HuH-7.5 (cell line): Measurements from ENCODE around the gene SP100.
"Not testable (repeated sequence)": the region's sequence is repeated elsewhere in the genome, so short reads cannot be mapped to it uniquely, and the experiment has no call there.

Source experiments
- DNase-seq: peaks from one replicate; pipeline ENCODE4 v3.0.0; 2011; ENCODE audit warnings: low spot score

The SP100 gene

DNA sequence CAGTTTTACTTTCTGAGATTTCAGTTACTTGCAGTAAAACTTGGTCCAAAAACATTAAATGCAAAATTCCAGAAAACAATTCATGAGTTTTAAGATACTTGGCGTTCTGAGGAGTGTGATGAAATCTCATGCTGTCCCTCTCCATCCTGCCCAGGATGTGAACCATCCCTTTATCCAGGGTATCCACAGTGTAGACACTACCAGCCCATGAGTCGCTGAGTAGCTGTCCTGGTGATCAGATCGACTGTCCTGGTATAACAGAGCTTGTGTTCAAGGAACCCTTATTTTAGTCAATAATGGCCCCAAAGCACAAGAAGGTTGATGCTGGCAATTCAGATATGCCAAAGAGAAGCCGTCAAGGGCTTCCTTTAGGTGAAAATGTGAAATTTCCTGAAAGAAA is 3.2 kb downstream of the SP100 start:
- no peak for DNase-seq

DNA sequence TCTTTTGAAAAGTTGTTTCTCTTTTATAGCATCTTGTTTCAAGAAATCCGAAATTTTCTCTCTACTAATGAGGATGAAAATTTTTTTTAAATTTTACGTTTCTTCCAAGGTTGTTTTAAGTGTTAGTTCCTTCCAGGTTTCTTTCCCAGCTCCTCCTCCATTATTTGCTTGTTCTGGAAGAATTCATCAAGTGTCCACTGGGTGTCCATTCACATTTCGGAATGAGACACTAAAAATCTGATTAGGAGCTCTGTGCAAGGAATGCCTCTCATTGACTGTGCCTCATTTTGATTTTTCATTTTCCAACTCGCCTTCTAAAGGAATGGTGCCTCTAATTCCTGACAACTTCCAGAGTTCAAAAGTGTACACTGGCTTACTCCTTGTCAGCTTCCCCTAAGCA is 6.1 kb downstream of the SP100 start:
- no peak for DNase-seq

DNA sequence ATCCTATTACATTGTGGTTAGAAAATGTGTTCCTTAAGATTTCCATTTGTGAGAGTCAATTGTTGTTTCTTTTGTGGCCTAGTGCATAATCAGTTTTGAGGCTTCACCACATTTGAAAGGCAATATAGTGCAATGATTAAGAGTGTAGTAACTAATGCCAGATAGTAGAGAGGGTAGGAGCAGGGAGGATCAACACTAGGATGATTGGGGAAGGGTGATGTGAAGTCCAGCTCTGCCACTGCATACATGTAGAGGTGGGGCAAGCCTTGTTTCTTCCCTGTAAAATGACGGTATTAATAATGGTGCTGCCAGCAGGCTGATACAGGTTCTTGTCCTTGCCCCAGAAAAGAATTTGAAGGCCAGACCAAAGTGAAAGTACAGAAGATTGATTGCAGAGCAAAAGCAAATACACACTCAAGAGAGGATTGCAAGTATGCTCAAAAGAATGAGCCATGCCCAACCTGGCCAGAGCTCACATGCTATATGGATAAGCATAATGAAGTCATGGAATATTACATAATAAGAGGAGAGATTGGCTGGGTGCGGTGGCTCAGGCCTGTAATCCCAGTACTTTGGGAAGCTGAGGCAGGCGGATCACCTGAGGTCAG is 8.0 kb downstream of the SP100 start:
- DNase-seq = no peak

DNA sequence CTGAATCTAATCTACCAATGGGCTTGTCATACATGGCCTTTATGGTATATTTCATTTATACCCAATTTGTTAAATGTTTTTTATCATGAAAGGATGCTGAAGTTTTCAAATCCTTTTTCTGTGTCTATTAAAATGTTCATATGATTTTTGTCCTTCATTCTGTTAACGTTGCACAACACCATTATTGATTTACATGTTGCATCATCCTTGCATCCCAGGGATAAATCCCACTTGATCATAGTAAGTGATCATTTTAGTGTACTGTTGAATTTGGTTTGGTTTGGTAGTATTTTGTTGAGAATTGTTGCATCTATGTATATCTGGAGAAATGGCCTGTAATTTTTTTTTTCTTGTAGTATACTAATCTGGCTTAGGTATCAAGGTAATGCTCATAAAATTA is 9.4 kb downstream of the SP100 start:
- no peak for DNase-seq

DNA sequence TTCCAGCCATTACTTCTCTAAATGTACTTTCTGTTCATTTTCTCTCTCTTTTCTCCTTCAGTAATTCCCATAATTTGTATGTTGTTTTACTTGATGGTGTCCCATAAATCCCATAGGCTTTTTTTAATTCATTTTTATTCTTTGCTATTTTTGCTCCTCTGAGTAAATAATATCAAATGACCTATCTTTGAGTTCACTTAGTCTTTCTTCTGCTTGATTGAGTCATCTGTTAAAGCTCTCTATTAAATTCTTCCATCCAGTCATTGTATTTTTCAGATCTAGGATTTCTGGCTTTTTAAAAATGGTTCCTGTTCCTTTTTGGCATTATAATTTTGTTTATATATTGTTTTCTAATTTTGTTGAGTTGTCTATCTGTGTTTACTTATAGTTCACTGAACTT is 13.5 kb downstream of the SP100 start:
- no peak for DNase-seq

DNA sequence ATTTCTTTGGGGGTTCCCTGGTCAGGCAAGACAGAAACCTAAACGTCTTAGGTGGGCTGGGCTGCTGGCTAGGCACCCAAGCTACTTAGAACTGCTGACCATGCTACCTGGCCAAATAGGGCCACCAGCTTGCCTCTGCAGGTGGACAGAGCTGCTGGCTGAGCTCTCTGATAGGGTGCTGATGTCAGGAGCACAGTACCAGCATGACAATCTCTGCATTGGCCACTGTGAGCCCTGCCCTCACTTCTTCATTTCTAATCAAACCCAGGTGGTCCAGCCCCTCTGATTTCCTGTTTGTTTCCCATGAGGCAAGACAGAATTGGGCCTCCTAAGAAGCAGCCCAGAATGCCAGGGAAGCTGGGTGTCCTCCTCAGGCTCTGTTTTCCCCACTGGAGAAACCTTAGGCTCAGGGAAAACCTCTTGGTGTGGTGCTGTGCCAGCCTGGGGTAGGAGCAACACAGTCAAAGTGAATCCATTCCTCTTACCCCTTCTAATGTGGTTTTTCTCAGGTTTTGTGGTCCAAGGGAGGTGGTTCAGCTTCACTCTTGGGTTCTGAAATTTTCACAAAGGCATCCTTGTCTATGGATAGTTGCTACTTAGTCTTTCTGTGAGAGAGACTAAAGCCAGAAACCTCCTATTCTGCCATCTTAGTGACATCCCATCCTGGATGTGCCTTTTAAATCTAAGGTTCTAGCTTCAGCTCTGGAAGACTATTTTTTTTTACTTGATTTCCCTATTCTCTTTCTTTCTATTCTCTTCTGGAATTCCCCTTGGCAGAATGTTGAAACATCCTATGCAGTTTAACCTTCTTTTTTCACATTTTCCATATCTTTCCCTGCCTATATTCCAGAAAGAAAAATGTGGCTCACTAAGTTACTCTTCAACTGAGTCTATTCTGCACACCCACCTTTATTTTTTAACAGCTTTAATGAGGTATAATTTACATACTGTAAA is 15.2 kb downstream of the SP100 start:
- no peak for DNase-seq

DNA sequence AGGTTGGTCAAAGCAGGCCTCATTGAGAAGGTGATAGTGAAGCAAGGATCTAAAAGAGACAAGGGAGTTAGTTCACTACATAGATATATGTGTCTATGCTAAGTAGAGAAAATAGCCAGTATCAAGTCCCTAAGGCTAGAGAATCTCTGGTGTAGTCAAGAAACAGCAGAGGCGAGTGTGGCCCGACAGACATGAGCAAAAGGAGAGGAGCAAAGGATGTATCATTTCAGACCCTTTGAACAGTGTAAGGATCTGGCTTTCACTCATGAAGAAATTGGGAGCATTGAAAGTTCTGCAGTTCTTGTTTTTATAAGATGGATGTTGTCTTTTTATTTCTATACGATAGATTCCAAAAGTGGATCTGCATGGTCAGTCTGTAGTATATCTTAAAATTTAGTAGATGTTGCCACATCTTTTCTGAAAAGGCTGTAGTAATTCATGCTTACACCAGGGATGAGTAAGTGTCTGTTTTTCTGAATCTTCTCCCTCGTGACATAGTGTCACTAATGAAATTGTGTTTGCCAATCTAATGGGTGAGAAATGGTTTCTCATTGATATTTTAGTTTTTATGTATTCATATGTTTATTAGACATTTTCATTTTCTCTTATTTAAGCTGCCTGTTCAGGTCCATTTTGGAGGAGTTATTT is 18.8 kb downstream of the SP100 start:
- no peak for DNase-seq

DNA sequence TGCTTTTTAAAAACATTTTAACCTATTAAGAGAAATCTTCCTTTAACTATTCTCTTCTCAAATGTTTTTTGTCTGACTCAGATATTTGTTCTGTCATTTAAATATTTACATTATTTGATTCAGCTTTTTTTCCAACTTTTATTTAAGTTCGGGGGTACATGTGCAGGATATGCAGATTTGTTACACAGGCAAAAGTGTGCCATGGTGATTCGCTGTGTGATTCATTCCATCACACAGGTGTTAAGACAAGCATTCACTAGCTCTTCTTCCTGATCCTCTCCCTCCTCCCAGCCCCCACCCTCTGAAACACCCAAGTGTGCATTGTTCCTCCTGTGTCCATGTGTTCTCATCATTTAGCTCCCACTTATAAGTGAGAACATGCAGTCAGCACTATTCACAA is 19.4 kb downstream of the SP100 start:
- no peak for DNase-seq

DNA sequence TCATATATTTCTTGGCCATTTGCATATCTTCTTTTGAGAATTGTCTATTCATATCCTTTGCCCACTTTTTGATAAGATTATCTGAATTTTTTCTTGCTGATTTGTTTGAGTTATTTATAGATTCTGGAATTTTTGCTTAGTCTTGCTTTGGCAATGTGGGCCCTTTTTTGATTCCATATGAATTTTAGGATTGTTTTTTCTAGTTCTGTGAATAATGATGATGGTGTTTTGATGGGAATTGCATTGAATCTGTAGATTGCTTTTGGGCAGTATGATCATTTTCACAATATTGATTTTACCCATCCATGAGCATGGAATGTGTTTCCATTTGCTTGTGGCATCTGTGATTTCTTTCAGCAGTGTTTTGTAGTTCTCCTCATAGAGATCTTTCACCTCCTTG is 23.1 kb downstream of the SP100 start:
- not testable (repeated sequence) for DNase-seq

DNA sequence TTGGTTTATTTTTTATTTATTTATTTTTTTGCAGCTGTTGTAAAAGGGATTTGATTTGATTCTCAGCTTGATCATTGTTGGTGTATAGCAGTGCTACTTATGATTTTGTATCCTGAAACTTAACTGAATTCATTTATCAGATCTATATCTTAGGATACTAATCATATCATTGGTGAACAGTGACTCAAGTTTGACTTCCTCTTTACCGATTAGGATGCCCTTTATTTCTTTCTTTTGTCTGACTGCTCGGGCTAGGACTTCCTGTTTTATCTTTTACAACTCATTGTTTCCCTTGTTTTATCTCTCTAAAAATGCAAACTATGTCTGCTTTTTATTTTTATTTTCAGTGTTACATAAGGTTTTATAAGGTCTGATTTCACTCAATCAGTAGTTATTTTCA is 23.6 kb downstream of the SP100 start:
- no peak for DNase-seq

DNA sequence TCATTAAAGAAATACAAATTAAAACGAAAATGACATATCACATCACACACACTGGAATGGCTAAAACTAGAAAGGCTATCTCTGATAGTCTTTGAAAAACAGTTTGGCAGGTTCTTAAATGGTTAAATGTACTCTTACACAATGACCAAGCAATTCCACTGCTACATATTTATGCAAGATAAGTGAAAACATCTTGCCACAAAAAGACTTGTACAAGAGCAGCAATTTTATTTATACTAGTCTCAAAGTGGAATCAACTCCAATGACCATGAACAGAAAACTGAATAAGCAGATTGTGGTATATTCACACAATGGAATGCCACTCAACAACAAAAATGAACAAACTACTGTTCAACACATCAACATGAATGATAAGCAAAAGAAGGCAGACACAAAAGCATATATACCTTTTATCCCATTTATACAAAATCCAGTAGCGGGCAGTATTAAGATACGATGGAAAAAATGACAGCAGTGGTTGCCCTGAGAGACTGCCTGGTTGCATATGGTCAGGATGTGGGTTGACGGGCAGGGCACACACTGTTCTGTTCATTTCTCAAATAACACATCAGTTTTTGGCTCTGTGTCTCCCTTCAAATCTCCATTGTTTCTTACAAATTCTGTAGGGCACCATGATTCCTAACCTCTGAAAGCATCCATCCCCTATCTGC is 25.4 kb downstream of the SP100 start:
- DNase-seq = no peak

DNA sequence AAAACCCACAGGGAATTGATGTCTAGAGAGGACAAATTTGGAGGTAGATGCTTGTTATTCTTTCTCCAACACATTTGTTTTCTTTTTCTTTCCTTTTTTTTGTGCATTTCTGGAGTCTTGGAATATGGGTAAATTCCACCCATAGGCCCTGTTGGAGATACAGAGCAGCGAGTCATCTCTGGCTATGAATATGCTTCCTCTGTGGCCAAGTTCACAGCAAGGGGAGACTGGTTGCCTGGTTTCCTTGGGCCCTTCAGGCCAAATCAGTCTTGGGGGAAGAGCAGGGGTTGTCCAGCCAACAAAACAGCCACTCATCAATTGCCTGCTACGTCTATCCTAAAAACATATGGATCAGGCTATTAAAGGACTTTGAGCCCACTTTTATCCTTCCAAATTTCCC is 27.5 kb downstream of the SP100 start:
- DNase-seq = no peak

DNA sequence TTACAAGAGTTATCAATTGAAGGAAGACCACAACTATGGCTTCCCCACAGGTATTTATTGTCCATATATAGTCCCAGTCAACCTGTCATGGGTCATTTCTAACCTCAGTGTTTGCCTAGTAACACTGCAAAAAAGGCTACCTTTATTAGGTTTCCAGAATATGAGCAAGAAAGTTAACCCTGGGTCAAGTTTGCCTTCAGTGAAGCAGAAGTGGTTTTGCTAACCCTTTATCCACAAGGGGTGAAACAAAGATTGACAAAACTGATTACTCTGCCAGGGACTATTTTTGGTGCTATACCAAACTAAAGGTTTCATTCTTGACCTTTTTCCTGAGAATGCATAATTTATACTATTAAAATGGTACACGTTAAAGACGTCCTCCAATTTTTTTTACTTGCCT is 28.8 kb downstream of the SP100 start:
- DNase-seq = no peak

DNA sequence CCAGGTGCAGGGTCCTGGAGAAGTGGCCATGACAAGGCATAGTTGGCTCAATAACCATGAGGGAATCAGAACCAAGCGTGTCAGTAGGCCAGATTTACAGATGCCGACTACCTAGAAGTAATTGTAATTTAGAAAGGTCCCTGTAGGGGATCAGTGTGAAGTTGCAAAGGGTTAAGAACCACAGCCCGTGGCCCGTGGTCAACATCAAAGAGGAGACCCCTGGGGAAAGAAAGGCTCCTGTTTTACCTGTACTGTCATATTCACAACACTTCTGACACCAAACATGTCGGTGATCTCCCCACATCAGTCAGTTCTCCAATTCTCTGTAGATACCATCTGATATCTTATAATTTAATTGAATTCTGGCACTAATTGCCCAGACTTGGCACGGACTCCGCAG is 31.0 kb downstream of the SP100 start:
- DNase-seq = no peak

DNA sequence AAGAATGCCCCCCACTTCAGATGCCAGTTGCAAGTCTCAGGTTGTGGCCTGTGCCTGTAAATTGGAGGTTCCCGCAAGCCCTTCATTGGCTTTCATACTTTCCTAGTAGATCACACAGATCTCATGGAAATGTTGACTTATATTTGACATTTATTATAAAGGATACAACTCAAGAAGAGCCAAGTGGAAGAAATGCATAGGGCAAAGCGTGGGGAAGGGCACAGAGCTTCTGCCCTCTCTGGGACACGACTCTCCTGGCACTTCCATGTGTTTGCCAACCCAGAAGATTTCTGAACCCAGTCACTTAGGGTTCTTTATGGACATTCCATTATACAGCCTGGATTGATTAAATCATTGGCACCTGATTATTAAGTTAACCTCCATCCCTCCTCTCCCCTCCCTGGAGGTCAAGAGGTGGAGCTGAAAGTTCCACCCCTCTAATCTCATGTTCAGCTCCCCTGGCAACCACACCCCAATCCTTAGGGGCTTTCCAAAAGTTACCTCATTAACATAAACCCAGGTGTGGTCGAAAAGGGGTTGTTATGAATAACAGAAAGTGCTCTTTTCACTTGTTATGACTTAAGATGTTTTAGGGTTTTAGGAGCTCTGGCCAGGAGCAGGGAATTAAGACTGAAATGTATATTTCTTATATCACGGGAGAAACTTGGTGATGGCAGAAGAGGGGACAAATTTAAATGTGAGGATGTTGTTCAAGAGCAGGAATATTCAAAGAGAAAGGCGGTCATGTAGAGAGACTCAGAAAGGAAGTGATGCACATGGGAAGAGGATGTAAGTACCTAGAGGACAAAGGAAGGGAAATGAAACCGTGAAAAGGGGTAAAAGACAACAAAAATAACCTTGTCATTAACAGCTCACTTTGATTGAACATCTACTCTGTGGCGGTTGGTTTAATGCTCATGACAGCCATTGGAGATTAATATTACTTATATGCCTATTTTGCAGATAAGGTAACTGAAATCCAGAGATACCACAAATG is 31.8 kb downstream of the SP100 start:
- no peak for DNase-seq

DNA sequence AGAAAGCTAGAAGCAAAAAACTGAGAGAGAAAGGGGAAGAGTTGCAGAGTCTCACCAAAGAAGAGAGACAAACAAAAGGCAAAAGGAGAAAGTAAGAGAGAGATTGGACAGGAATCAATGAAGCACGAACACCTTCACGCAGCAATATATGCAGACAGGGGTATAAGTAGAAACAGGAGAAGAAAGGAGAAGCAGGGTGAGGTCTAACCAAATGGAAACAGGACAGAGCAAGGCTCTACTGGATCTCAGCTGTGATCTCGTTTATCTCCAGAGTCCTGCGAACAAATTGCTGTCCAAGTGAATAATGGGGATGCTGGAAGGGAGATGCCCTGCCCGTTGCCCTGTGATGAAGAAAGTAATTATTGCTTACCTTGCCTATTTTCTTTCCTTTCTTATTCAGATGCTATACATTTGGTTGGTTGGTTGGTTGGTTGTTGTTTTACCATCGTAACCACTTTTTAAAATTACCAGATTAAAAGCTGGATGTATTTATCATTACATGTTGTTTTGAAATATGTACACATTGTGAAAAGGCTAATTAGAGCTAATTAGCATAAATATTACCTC is 34.0 kb downstream of the SP100 start:
- DNase-seq = no peak

DNA sequence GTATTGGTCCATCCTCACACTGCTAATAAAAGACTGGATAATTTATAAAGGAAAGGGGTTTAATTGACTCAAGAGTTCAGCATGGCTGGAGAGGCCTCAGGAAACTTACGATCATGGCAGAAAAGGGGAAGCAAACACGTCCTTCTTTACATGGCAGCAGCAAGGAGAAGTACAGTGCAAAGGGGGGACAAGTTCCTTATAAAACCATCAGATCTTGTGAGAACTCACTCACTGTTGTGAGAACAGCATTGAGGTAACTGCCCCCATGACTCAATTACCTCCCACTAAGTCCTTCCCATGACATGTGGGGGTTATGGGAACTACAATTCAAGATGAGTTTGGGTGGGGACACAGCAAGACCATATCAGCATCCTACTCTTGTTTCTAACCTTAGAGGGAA is 37.0 kb downstream of the SP100 start:
- DNase-seq = no peak

DNA sequence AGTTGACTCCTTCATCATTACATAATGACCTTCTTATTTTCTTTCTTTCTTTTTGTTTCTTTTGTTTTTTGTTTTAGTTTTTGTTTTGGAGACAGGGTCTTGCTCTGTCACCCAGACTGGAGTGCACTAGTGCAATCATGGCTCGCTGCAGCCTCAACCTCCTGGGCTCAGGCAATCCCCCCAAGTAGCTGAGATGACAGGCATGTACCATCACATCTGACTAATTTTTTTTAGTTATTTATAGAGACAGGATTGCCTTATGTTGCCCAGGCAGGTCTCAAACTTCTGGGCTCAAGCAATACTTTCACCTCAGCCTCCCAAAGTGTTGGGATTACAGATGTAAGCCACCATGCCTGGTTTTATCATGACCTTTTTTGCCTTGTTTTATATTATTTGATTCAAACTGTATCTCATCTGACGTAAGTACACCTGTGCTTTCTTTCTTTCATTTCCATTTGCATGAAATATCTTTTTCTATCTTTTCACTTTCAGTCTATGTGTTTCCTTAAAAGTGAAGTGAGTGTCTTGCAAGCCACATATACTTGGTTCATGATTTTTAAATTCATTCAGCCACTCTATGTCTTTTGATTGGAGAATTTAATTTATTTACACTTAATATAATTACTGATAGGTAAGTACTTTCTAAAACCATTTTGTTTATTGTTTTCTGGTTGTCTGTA is 39.1 kb downstream of the SP100 start:
- no peak for DNase-seq

DNA sequence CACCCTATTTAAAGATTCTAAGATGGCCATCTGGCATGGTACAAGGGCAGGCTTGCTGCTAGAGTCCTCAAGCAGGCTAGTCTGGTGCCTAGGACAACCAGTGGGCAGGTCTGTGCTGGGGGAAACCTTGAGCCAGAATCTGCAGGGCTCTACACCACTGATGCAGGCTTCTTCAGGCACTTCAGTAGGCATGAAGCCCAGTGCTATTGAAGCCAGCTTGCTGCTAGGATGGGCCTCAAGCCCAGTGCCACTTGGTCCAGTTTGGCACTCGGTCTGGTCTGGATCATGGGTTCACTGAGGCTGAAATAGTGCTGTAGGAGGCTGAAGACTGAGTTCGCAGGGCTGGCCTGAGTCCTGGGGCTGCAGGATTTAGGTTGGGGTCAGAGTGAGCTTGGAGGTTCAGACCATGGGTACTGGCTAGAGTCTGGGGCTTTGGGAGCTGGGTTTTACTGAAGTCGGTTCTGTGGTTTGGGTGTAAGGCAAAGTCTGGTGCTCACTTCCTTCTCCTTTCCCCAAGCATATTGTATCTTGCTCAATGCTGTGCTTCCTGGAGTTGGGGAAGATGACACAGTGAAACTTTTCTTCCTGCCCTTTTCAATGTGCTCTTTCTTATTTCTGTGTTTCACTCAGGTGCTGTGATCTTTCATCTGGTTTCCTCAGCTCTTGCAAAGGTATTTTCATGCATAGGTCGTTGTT is 41.2 kb downstream of the SP100 start:
- no peak for DNase-seq

DNA sequence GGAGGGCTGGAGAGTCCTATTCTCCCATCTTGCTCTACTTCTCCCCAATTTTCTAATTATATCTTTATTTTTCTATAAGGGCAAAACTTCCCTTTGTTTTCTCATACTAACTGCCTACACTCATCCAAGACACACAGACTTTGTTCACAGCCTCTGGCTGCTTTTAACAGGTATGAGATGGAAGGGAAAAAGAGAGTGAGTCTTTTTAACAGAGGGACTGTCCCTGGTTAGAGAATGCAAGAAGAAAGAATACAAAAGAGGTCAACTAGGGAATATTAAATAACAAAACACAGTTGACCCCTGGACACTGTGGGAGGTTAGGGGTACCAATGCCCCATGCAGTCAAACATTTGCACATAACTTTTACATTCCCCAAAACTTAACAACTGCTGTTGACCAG is 41.8 kb downstream of the SP100 start:
- DNase-seq = no peak
